HepG2 (cell line): Measurements from ENCODE around the gene NDUFB8. TPM values are rescaled to one million over a fixed set of nuclear protein-coding genes. Genes with fewer than 3 reads are reported as not detected.

Source experiments
- ATM ChIP-seq: fragments of 450-650 bp; IDR thresholded peaks from 2 replicates; pipeline ENCODE4 v1.7.1; 2017; ENCODE audit warnings: mild to moderate bottlenecking, borderline replicate concordance
- CC2D1A ChIP-seq: sonication (generic); formaldehyde crosslinking; IDR thresholded peaks from 2 replicates; pipeline ENCODE4 v1.8.1; 2023; ENCODE audit warnings: mild to moderate bottlenecking, missing genetic modification reagents
- FOXA1 ChIP-seq, 2 experiments: fragments of 450-650 bp in 1 of 2; sonication (generic) in 1 of 2; formaldehyde crosslinking in 1 of 2; IDR thresholded peaks; 2 replicates each; pipeline versions ENCODE4 v1.4.0 to v1.6.1; 2016 to 2020; ENCODE audit warnings: missing genetic modification reagents in 1 of 2
- HNRNPUL1 ChIP-seq: fragments of 200-400 bp; formaldehyde crosslinking; IDR thresholded peaks from 2 replicates; pipeline ENCODE4 v1.6.1; 2017; ENCODE audit warnings: low read depth, mild to moderate bottlenecking, low read length, moderate library complexity
- KDM5A ChIP-seq: fragments of 200-600 bp; sonication (generic); IDR thresholded peaks from 2 replicates; pipeline ENCODE4 v1.7.0; 2018; ENCODE audit warnings: antibody characterized with exemption, mild to moderate bottlenecking, low read length, borderline replicate concordance
- NFKBIZ ChIP-seq: IDR thresholded peaks from 2 replicates; pipeline ENCODE4 v1.6.1; 2018; ENCODE audit warnings: missing genetic modification reagents, missing compliant biosample characterization
- PRPF4 ChIP-seq: fragments of 200-400 bp; formaldehyde crosslinking; IDR thresholded peaks from 2 replicates; pipeline ENCODE4 v1.6.1; 2016; ENCODE audit warnings: low read length, low read depth; ENCODE audit not compliant: poor library complexity, severe bottlenecking
- SATB2 ChIP-seq: sonication (generic); formaldehyde crosslinking; IDR thresholded peaks from 2 replicates; pipeline ENCODE4 v1.5.0; 2020; ENCODE audit warnings: missing genetic modification reagents
- ZNF20 ChIP-seq: sonication (generic); formaldehyde crosslinking; IDR thresholded peaks from 2 replicates; pipeline ENCODE4 v1.4.0; 2020; ENCODE audit warnings: mild to moderate bottlenecking, moderate library complexity, missing genetic modification reagents
- ZNF33A ChIP-seq: sonication (generic); formaldehyde crosslinking; IDR thresholded peaks from 2 replicates; pipeline ENCODE4 v1.5.1; 2020; ENCODE audit warnings: missing genetic modification reagents, mild to moderate bottlenecking, moderate library complexity, borderline replicate concordance
- ZSCAN29 ChIP-seq: sonication (generic); formaldehyde crosslinking; conservative IDR thresholded peaks from 2 replicates; pipeline ENCODE4 v1.4.0; 2020; ENCODE audit warnings: mild to moderate bottlenecking, missing genetic modification reagents
- ZSCAN30 ChIP-seq: sonication (generic); formaldehyde crosslinking; IDR thresholded peaks from 2 replicates; pipeline ENCODE4 v1.5.0; 2020; ENCODE audit warnings: mild to moderate bottlenecking, missing genetic modification reagents
- polyA plus RNA-seq, 8 experiments: library from polyadenylated mRNA; depleted of rRNA in 3 of 8; stranded (reverse) in 7 of 8; unstranded in 1 of 8; fragments of >200 nt; fragmentation: Illumina TruSeq in 4 of 8; extraction: Trizol in 4 of 8; gene quantifications; 2 replicates each; pipeline versions ENCODE4 v1.2.1 to v1.2.3, GENCODE V29; 2011 to 2016; ENCODE audit warnings: low read depth in 4 of 8, missing spikeins in 1 of 8, mixed read lengths in 1 of 8; ENCODE audit not compliant: insufficient read depth in 1 of 8
- total RNA-seq, 5 experiments: library from RNA; depleted of rRNA; stranded (reverse); fragments of >200 nt; fragmentation: Illumina TruSeq; extraction: Trizol; gene quantifications; 2 replicates each; pipeline ENCODE4 v1.2.3, GENCODE V29; 2016; ENCODE audit warnings: low read depth in 1 of 5
- TF ChIP-seq, protein P1 (sequence below): sonication (generic); formaldehyde crosslinking; IDR thresholded peaks from one replicate; pipeline ENCODE4 v1.5.1; 2020; ENCODE audit warnings: mild to moderate bottlenecking, missing genetic modification reagents; ENCODE audit errors: not compliant biosample characterization

NDUFB8 gene
- total and polyA plus RNA-seq, 2 of the 13 experiments (the other 11 are each of a cell fraction or from before 2014, with no cell fraction given): 210 to 216 TPM

DNA sequence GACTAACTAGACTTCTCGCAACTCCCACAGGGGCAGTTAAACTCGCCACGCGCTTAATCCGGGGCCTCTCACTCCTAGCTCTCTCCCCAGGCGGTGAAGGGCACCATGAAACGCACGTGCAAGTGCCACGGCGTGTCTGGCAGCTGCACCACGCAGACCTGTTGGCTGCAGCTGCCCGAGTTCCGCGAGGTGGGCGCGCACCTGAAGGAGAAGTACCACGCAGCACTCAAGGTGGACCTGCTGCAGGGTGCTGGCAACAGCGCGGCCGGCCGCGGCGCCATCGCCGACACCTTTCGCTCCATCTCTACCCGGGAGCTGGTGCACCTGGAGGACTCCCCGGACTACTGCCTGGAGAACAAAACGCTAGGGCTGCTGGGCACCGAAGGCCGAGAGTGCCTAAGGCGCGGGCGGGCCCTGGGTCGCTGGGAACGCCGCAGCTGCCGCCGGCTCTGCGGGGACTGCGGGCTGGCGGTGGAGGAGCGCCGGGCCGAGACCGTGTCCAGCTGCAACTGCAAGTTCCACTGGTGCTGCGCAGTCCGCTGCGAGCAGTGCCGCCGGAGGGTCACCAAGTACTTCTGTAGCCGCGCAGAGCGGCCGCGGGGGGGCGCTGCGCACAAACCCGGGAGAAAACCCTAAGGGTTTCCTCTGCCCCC, 47.4 kb downstream of the NDUFB8 start (continued):
- no peak for TF ChIP-seq PRPF4
- TF ChIP-seq SATB2 (CRISPR knock-in tag): no peak
- TF ChIP-seq KDM5A: no peak
- TF ChIP-seq ZNF20 (CRISPR knock-in tag): no peak
- TF ChIP-seq CC2D1A (CRISPR knock-in tag): no peak
- no peak for TF ChIP-seq HNRNPUL1
- TF ChIP-seq ZNF33A: no peak
- TF ChIP-seq, protein P1, sequence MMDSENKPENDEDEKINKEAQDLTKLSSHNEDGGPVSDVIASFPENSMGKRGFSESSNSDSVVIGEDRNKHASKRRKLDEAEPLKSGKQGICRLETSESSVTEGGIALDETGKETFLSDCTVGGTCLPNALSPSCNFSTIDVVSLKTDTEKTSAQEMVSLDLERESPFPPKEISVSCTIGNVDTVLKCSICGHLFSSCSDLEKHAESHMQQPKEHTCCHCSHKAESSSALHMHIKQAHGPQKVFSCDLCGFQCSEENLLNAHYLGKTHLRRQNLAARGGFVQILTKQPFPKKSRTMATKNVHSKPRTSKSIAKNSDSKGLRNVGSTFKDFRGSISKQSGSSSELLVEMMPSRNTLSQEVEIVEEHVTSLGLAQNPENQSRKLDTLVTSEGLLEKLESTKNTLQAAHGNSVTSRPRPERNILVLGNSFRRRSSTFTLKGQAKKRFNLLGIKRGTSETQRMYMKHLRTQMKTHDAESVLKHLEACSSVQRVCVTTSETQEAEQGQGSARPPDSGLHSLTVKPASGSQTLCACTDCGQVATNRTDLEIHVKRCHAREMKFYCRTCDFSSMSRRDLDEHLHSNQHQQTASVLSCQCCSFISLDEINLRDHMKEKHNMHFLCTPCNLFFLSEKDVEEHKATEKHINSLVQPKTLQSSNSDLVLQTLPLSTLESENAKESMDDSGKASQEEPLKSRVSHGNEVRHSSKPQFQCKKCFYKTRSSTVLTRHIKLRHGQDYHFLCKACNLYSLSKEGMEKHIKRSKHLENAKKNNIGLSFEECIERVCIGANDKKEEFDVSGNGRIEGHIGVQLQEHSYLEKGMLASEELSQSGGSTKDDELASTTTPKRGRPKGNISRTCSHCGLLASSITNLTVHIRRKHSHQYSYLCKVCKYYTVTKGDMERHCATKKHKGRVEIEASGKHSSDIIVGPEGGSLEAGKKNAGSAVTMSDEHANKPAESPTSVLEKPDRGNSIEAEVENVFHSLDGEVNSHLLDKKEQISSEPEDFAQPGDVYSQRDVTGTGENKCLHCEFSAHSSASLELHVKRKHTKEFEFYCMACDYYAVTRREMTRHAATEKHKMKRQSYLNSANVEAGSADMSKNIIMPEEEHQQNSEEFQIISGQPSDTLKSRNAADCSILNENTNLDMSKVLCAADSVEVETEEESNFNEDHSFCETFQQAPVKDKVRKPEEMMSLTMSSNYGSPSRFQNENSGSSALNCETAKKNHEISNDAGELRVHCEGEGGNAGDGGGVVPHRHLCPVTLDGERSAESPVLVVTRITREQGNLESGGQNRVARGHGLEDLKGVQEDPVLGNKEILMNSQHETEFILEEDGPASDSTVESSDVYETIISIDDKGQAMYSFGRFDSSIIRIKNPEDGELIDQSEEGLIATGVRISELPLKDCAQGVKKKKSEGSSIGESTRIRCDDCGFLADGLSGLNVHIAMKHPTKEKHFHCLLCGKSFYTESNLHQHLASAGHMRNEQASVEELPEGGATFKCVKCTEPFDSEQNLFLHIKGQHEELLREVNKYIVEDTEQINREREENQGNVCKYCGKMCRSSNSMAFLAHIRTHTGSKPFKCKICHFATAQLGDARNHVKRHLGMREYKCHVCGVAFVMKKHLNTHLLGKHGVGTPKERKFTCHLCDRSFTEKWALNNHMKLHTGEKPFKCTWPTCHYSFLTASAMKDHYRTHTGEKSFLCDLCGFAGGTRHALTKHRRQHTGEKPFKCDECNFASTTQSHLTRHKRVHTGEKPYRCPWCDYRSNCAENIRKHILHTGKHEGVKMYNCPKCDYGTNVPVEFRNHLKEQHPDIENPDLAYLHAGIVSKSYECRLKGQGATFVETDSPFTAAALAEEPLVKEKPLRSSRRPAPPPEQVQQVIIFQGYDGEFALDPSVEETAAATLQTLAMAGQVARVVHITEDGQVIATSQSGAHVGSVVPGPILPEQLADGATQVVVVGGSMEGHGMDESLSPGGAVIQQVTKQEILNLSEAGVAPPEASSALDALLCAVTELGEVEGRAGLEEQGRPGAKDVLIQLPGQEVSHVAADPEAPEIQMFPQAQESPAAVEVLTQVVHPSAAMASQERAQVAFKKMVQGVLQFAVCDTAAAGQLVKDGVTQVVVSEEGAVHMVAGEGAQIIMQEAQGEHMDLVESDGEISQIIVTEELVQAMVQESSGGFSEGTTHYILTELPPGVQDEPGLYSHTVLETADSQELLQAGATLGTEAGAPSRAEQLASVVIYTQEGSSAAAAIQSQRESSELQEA (CRISPR knock-in tag): no peak
- TF ChIP-seq ATM: no peak
- no peak for TF ChIP-seq ZSCAN30 (CRISPR knock-in tag)
- 0 out of 2 replicates have a peak, but pooled peaks have one; percentile 26 for TF ChIP-seq ZSCAN29 (CRISPR knock-in tag)
- TF ChIP-seq NFKBIZ: no peak
- no peak for TF ChIP-seq FOXA1 (IDR thresholded peaks at IDR 0.05)
- TF ChIP-seq FOXA1 (CRISPR knock-in tag; IDR thresholded peaks at IDR 0.05): no peak
